Measurements from ENCODE around the gene RPL28.

RPL28 gene

GRCh38 chr19:55447421-55448174 is 61.9 kb downstream of the RPL28 start (continued):
- TF ChIP-seq ZBTB26 (tag by site-specific recombination; optimal IDR thresholded peaks at IDR 0.05) (peak; percentile 19), ZFP37 (tag by site-specific recombination; IDR thresholded peaks at IDR 0.05) (0 out of 2 replicates have a peak, but pooled peaks have one; percentile 26), REST (tag by site-specific recombination; IDR thresholded peaks at IDR 0.05) (no peak), HIC1 (tag by site-specific recombination; IDR thresholded peaks at IDR 0.05) (peak; percentile 73; the same call in 1 of the 2 replicates), ZNF398 (tag by site-specific recombination; IDR thresholded peaks at IDR 0.05) (peak; percentile 57; the same call in 1 of the 2 replicates), HOXC10 (CRISPR knock-in tag; IDR thresholded peaks at IDR 0.05) (0 out of 2 replicates have a peak, but pooled peaks have one; percentile 26), ZNF692 (tag by site-specific recombination; IDR thresholded peaks at IDR 0.05) (0 out of 2 replicates have a peak, but pooled peaks have one; percentile 35), ZNF121 (tag by site-specific recombination; IDR thresholded peaks at IDR 0.05) (peak; percentile 59), ZNF140 (tag by site-specific recombination; IDR thresholded peaks at IDR 0.05) (peak; percentile 94), SETDB1 (IDR thresholded peaks at IDR 0.05; ENCODE audit: insufficient read length, low read length) (no peak), ZSCAN4 (tag by site-specific recombination; IDR thresholded peaks at IDR 0.05) (peak; percentile 67; the same call in 1 of the 2 replicates), ZIC2 (tag by site-specific recombination; IDR thresholded peaks at IDR 0.05) (peak; percentile 97), ZBTB7A (tag by site-specific recombination; IDR thresholded peaks at IDR 0.05; ENCODE audit: low read depth) (peak; percentile 21; the same call in 1 of the 2 replicates), WT1 (tag by site-specific recombination; IDR thresholded peaks at IDR 0.05) (peak; percentile 11; the same call in 1 of the 2 replicates), ZBTB17 (tag by site-specific recombination; IDR thresholded peaks at IDR 0.05) (peak; percentile 93), ZNF239 (tag by site-specific recombination; IDR thresholded peaks at IDR 0.05) (0 out of 2 replicates have a peak, but pooled peaks have one; percentile 18)
- TF ChIP-seq, protein P1, sequence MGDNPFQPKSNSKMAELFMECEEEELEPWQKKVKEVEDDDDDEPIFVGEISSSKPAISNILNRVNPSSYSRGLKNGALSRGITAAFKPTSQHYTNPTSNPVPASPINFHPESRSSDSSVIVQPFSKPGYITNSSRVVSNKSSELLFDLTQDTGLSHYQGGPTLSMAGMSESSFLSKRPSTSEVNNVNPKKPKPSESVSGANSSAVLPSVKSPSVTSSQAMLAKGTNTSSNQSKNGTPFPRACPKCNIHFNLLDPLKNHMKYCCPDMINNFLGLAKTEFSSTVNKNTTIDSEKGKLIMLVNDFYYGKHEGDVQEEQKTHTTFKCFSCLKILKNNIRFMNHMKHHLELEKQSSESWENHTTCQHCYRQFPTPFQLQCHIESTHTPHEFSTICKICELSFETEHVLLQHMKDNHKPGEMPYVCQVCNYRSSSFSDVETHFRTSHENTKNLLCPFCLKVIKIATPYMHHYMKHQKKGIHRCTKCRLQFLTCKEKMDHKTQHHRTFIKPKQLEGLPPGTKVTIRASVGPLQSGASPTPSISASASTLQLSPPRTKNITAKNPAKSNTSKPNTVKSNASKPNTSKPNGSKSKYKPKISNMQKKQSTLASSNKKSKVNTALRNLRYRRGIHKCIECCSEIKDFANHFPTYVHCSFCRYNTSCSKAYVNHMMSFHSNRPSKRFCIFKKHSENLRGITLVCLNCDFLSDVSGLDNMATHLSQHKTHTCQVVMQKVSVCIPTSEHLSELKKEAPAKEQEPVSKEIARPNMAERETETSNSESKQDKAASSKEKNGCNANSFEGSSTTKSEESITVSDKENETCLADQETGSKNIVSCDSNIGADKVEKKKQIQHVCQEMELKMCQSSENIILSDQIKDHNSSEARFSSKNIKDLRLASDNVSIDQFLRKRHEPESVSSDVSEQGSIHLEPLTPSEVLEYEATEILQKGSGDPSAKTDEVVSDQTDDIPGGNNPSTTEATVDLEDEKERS (tag by site-specific recombination; IDR thresholded peaks at IDR 0.05) = peak; percentile 76; the same call in 1 of the 2 replicates
- TF ChIP-seq, protein P2, sequence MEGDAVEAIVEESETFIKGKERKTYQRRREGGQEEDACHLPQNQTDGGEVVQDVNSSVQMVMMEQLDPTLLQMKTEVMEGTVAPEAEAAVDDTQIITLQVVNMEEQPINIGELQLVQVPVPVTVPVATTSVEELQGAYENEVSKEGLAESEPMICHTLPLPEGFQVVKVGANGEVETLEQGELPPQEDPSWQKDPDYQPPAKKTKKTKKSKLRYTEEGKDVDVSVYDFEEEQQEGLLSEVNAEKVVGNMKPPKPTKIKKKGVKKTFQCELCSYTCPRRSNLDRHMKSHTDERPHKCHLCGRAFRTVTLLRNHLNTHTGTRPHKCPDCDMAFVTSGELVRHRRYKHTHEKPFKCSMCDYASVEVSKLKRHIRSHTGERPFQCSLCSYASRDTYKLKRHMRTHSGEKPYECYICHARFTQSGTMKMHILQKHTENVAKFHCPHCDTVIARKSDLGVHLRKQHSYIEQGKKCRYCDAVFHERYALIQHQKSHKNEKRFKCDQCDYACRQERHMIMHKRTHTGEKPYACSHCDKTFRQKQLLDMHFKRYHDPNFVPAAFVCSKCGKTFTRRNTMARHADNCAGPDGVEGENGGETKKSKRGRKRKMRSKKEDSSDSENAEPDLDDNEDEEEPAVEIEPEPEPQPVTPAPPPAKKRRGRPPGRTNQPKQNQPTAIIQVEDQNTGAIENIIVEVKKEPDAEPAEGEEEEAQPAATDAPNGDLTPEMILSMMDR (tag by site-specific recombination; IDR thresholded peaks at IDR 0.05) = peak; percentile 88
